H9 (cell line): Measurements from ENCODE around the gene RYR1. TPM values are rescaled to one million over a fixed set of nuclear protein-coding genes. Genes with fewer than 3 reads are reported as not detected.
"Not testable (repeated sequence)": the region's sequence is repeated elsewhere in the genome, so short reads cannot be mapped to it uniquely, and the experiment has no call there.

Source experiments
- DNase-seq: peaks from one replicate; pipeline ENCODE4 v3.0.0-alpha.2; 2017
- H2AFZ ChIP-seq: one replicate; pipeline ENCODE4 v1.6.1; 2013; ENCODE audit warnings: mild to moderate bottlenecking, low read length, control low read depth, moderate library complexity
- H2AK5ac ChIP-seq: 2 replicates; pipeline ENCODE4 v1.6.1; 2013; ENCODE audit warnings: low read length, control low read depth, mixed read lengths; ENCODE audit not compliant: insufficient read length
- H2BK120ac ChIP-seq: one replicate; pipeline ENCODE4 v1.6.1; 2013; ENCODE audit warnings: low read depth, mild to moderate bottlenecking, low read length, control low read depth, inconsistent platforms; ENCODE audit not compliant: poor library complexity, severe bottlenecking
- H2BK12ac ChIP-seq: 2 replicates; pipeline ENCODE4 v1.6.1; 2013; ENCODE audit warnings: low read length, control low read depth, mixed read lengths, low read depth; ENCODE audit not compliant: insufficient read length
- H2BK15ac ChIP-seq: 2 replicates; pipeline ENCODE4 v1.6.1; 2013; ENCODE audit warnings: low read depth, low read length, control low read depth
- H2BK20ac ChIP-seq: one replicate; pipeline ENCODE4 v1.6.1; 2013; ENCODE audit warnings: low read depth, mild to moderate bottlenecking, low read length, control low read depth, inconsistent platforms; ENCODE audit not compliant: poor library complexity, severe bottlenecking
- H2BK5ac ChIP-seq: 2 replicates; pipeline ENCODE4 v1.6.1; 2013; ENCODE audit warnings: low read length, control low read depth, mixed read lengths; ENCODE audit not compliant: insufficient read length
- H3K14ac ChIP-seq: 2 replicates; pipeline ENCODE4 v1.6.1; 2013; ENCODE audit warnings: low read length, control low read depth; ENCODE audit not compliant: insufficient read depth
- H3K18ac ChIP-seq: 2 replicates; pipeline ENCODE4 v1.6.1; 2013; ENCODE audit warnings: low read depth, mild to moderate bottlenecking, mixed read lengths, low read length, control low read depth; ENCODE audit not compliant: insufficient read length
- H3K23ac ChIP-seq: 2 replicates; pipeline ENCODE4 v1.6.1; 2013; ENCODE audit warnings: low read length, control low read depth, mixed read lengths, low read depth; ENCODE audit not compliant: insufficient read length
- H3K23me2 ChIP-seq: 2 replicates; pipeline ENCODE4 v1.6.1; 2013; ENCODE audit warnings: low read depth, mild to moderate bottlenecking, mixed read lengths, low read length, control low read depth; ENCODE audit not compliant: insufficient read length, poor library complexity, severe bottlenecking
- H3K27ac ChIP-seq: 2 replicates; pipeline ENCODE4 v1.5.1; 2013; ENCODE audit warnings: low read length, control low read depth, mixed read lengths, low read depth; ENCODE audit not compliant: insufficient read length
- H3K27me3 ChIP-seq: 2 replicates; pipeline ENCODE4 v1.6.1; 2013; ENCODE audit warnings: low read length, control low read depth, inconsistent platforms; ENCODE audit not compliant: insufficient read depth
- H3K4ac ChIP-seq: 2 replicates; pipeline ENCODE4 v1.6.1; 2013; ENCODE audit warnings: low read depth, mild to moderate bottlenecking, control low read depth, inconsistent platforms, low read length, moderate library complexity
- H3K4me1 ChIP-seq: 2 replicates; pipeline ENCODE4 v1.6.1; 2013; ENCODE audit warnings: low read length, control low read depth, inconsistent platforms; ENCODE audit not compliant: insufficient read depth
- H3K4me2 ChIP-seq: 2 replicates; pipeline ENCODE4 v1.6.1; 2013; ENCODE audit warnings: low read length, control low read depth, mixed read lengths; ENCODE audit not compliant: insufficient read length, insufficient read depth
- H3K56ac ChIP-seq: 2 replicates; pipeline ENCODE4 v1.6.1; 2013; ENCODE audit warnings: low read depth, mild to moderate bottlenecking, mixed read lengths, low read length, control low read depth; ENCODE audit not compliant: insufficient read length
- H3K79me1 ChIP-seq: 2 replicates; pipeline ENCODE4 v1.6.1; 2013; ENCODE audit warnings: low read depth, mild to moderate bottlenecking, moderate library complexity, low read length, control low read depth, inconsistent platforms; ENCODE audit not compliant: insufficient read depth, poor library complexity, severe bottlenecking
- H3K79me2 ChIP-seq: 2 replicates; pipeline ENCODE4 v1.6.1; 2013; ENCODE audit warnings: low read length, control low read depth, inconsistent platforms; ENCODE audit not compliant: insufficient read depth
- H3K9ac ChIP-seq: 2 replicates; pipeline ENCODE4 v1.6.1; 2013; ENCODE audit warnings: low read length, control low read depth, mixed read lengths; ENCODE audit not compliant: insufficient read length; ENCODE audit errors: extremely low read depth
- H3K9me3 ChIP-seq: one replicate; pipeline ENCODE4 v1.6.1; 2013; ENCODE audit warnings: low read depth, low read length, inconsistent platforms; ENCODE audit not compliant: control insufficient read depth
- H3T11ph ChIP-seq: one replicate; pipeline ENCODE4 v1.6.1; 2013; ENCODE audit warnings: mild to moderate bottlenecking, low read length, control low read depth, inconsistent platforms
- H4K20me1 ChIP-seq: one replicate; pipeline ENCODE4 v1.6.1; 2013; ENCODE audit not compliant: control insufficient read depth, insufficient read length, insufficient read depth
- H4K5ac ChIP-seq: 2 replicates; pipeline ENCODE4 v1.6.1; 2013; ENCODE audit warnings: low read depth, mild to moderate bottlenecking, mixed read lengths, low read length, control low read depth; ENCODE audit not compliant: insufficient read length
- H4K8ac ChIP-seq: replicated peaks from 2 replicates; pipeline ENCODE4 v1.6.1; 2013; ENCODE audit warnings: low read length, control low read depth, mixed read lengths, low read depth; ENCODE audit not compliant: insufficient read length
- H4K91ac ChIP-seq: 2 replicates; pipeline ENCODE4 v1.6.1; 2013; ENCODE audit warnings: low read depth, mild to moderate bottlenecking, moderate library complexity, mixed read lengths, low read length, control low read depth; ENCODE audit not compliant: insufficient read length
- H3K27ac Mint-ChIP-seq, 3 experiments: 2 replicates in 2 of 3; 3 replicates in 1 of 3; pipeline ENCODE4 v1.8.0; 2020 to 2021; ENCODE audit warnings: mixed read lengths in 3 of 3, mild to moderate bottlenecking in 1 of 3, moderate library complexity in 1 of 3
- H3K27me3 Mint-ChIP-seq: 2 replicates; pipeline ENCODE4 v1.8.0; 2021; ENCODE audit warnings: low read depth, mild to moderate bottlenecking, moderate library complexity, mixed read lengths
- H3K36me3 Mint-ChIP-seq, 3 experiments: 2 replicates in 2 of 3; 3 replicates in 1 of 3; pipeline ENCODE4 v1.8.0; 2020 to 2021; ENCODE audit warnings: low read depth in 3 of 3, mixed read lengths in 3 of 3; ENCODE audit not compliant: insufficient read depth in 1 of 3
- H3K4me1 Mint-ChIP-seq, 2 experiments: 2 replicates each; pipeline ENCODE4 v1.8.0; 2020; ENCODE audit warnings: mixed read lengths in 2 of 2
- H3K4me3 Mint-ChIP-seq, 2 experiments: 2 replicates in 1 of 2; 3 replicates in 1 of 2; pipeline ENCODE4 v1.8.0; 2020 to 2021; ENCODE audit warnings: mild to moderate bottlenecking in 2 of 2, mixed read lengths in 2 of 2, moderate library complexity in 1 of 2
- H3K9me3 Mint-ChIP-seq, 2 experiments: 2 replicates in 1 of 2; 3 replicates in 1 of 2; pipeline ENCODE4 v1.8.0; 2020; ENCODE audit warnings: mild to moderate bottlenecking in 2 of 2, mixed read lengths in 2 of 2, moderate library complexity in 1 of 2
- CTCF ChIP-seq: fragments of 200-600 bp; sonication (generic); conservative IDR thresholded peaks from 3 replicates; pipeline ENCODE4 v1.8.0; 2021; ENCODE audit warnings: antibody characterized with exemption, mild to moderate bottlenecking
- WGBS: extraction: QIAGEN DNeasy Blood & Tissue Kit; methylation state at CpG from one replicate; pipeline ENCODE4 v1.1.7; 2013; ENCODE audit warnings: missing lambda C conversion rate, low lambda C conversion rate, mixed read lengths; ENCODE audit not compliant: insufficient read length; ENCODE audit errors: extremely low coverage; 5-methylcytosine and 5-hydroxymethylcytosine counted together
- total RNA-seq: library from RNA; stranded (reverse); gene quantifications from 2 replicates; pipeline ENCODE4 v1.2.1, GENCODE V29; 2021

RYR1 gene
- total RNA-seq, 1 experiment from 2014 or later, result 8.9 TPM

DNA sequence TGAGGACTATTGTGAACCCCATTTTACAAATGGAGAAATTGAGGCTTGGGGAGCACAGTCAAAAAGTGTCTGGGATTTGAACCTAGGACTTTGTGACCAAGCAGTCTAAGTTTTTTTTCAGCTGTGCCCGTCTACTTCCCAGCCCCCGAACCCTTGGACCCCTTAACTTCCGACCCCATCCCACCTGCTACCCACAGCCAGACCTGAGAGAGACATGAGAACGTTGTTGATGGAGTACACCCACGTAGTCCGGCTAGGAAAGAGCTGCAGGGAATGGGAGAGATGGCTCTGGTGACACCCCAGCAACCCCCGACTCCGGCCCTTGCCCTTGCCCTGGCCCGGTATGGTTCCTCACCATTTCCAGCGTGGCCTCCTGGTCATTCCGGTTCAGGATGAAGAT, 166.2 kb downstream of the RYR1 start:
- Histone ChIP-seq H4K5ac (no peak overlapping the region), H2AFZ (no peak overlapping the region), H3K9me3 (no peaks in the 10 kb centered on the region), H3K4ac (no peak overlapping the region), H3K18ac (no peak overlapping the region), H4K91ac (no peak overlapping the region), H3T11ph (no peak overlapping the region), H3K27ac (no peak overlapping the region), H2BK15ac (no peak overlapping the region), H2BK5ac (no peak overlapping the region), H3K9ac (no peak overlapping the region), H3K79me2 (no peaks in the 10 kb centered on the region), H2BK120ac (no peak overlapping the region), H3K23ac (no peak overlapping the region), H4K20me1 (no peaks in the 10 kb centered on the region), H3K56ac (no peak overlapping the region), H3K4me2 (no peak overlapping the region), H3K27me3 (no peaks in the 10 kb centered on the region), H4K8ac (no peak overlapping the region), H2AK5ac (no peak overlapping the region), H3K23me2 (peaks cover 4% of the 10 kb centered on the region), H3K79me1 (no peaks in the 10 kb centered on the region), H3K14ac (no peak overlapping the region), H2BK12ac (no peak overlapping the region), H2BK20ac (no peak overlapping the region), H3K4me1 (no peaks in the 10 kb centered on the region)
- H3K4me3 Mint-ChIP-seq, result no peak overlapping the region
- no peak for TF ChIP-seq CTCF
- peaks cover 2% of the 10 kb centered on the region; the same call in 1 of the 2 replicates for H3K27me3 Mint-ChIP-seq
- no peak overlapping the region for H3K27ac Mint-ChIP-seq
- DNase-seq, result no peak
- H3K9me3 Mint-ChIP-seq, result no peaks in the 10 kb centered on the region
- peaks cover 7 to 17% of the 10 kb centered on the region in 2 experiments for H3K4me1 Mint-ChIP-seq
- WGBS, result no CpG with 5 or more reads among the region's 11 CpGs
- no peaks in the 10 kb centered on the region for H3K36me3 Mint-ChIP-seq

DNA sequence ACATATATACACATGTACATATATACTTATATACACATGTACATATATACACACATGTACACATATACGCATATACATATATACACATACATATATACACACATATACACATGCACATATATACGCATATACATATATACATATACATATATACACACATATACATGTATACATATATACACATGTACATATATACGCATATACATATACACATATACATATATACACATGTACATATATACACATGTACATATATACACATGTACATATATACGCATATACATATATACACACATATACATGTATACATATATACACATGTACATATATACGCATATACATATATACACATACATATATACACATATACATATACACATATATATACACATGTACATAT, 169.4 kb downstream of the RYR1 start:
- not testable (repeated sequence) for DNase-seq

More for the DNA sequence above, 169.4 kb downstream of the RYR1 start:
- H2AK5ac ChIP-seq, H2BK12ac ChIP-seq, H4K5ac ChIP-seq, H3K79me1 ChIP-seq, H3K14ac ChIP-seq, H3K4ac ChIP-seq, H3K23ac ChIP-seq, H3K18ac ChIP-seq, H3K23me2 ChIP-seq, H2BK20ac ChIP-seq, H4K91ac ChIP-seq, H3K4me3 Mint-ChIP-seq, H3K27me3 Mint-ChIP-seq, H3K9me3 ChIP-seq, H2BK5ac ChIP-seq, H4K8ac ChIP-seq, H3K56ac ChIP-seq, H4K20me1 ChIP-seq, H3K79me2 ChIP-seq, H3K36me3 Mint-ChIP-seq, H3K4me2 ChIP-seq, H3K4me1 Mint-ChIP-seq, H2AFZ ChIP-seq, H2BK120ac ChIP-seq, H3K9me3 Mint-ChIP-seq, H3K4me1 ChIP-seq, H3K27ac Mint-ChIP-seq, H3T11ph ChIP-seq, H3K9ac ChIP-seq, H2BK15ac ChIP-seq, H3K27ac ChIP-seq, H3K27me3 ChIP-seq: not testable (repeated sequence)
- WGBS, result no CpG with 5 or more reads among the region's 5 CpGs
